ENCODE measurements around the gene CCDC158. TPM values are rescaled to one million over a fixed set of nuclear protein-coding genes. Genes with fewer than 3 reads are reported as not detected.

Gene CCDC158
- total RNA-seq, 1 donor from 2014 or later: 0.64 TPM

DNA sequence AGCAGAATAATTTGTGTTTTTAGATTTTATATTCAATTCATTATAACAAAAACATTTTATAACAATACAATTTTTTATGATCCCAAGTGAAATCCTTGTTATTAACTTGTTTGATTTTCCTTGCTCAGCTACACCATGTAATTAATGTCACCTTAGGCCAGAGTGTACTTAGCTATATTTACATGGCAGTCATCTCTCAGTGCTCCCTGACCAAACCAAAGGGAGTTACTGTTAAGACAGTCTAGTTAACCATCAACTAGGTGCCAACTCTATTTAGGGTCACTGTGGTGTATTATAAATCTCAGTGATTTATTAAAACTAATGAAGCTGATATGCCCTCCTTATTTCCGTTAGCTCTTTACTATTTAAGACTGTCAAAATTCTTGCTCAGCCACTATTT, 44.4 kb downstream of the CCDC158 start:
- H3K4me3 ChIP-seq: no peak overlapping the region
- H3K9me3 ChIP-seq: no peaks in the 10 kb centered on the region
- ATAC-seq: no peak
- peaks cover 4% of the 10 kb centered on the region for H3K4me1 ChIP-seq
- DNase-seq: no peak
- H3K27ac ChIP-seq: no peak overlapping the region
- intact Hi-C loops (cut with DNase I): no loop called here
- TF ChIP-seq CTCF (IDR thresholded peaks at IDR 0.05): no peak
- no peaks in the 10 kb centered on the region for H3K36me3 ChIP-seq
- no peaks in the 10 kb centered on the region for H3K27me3 ChIP-seq

- Histone ChIP-seq H3K9me3 (no peaks in the 10 kb centered on the region), H3K4me3 (no peak overlapping the region), H3K36me3 (no peaks in the 10 kb centered on the region), H3K27me3 (no peaks in the 10 kb centered on the region), H3K27ac (no peak overlapping the region), H3K4me1 (peaks cover 4% of the 10 kb centered on the region)
- TF ChIP-seq CTCF (IDR thresholded peaks at IDR 0.05): no peak
- ATAC-seq (no peak), DNase-seq (no peak)
- intact Hi-C loops (cut with DNase I): no loop called here
These were observed 45.2 kb downstream of the CCDC158 start for GRCh38 chr4:76375703-76376102.

GRCh38 chr4:76374798-76375197, 46.1 kb downstream of the CCDC158 start:
- H3K27ac ChIP-seq: no peak overlapping the region
- DNase-seq: no peak
- ATAC-seq: no peak
- H3K36me3 ChIP-seq: no peaks in the 10 kb centered on the region
- no peak for TF ChIP-seq CTCF (IDR thresholded peaks at IDR 0.05)
- no peaks in the 10 kb centered on the region for H3K27me3 ChIP-seq
- H3K4me1 ChIP-seq: peaks cover 4% of the 10 kb centered on the region
- no peak overlapping the region for H3K4me3 ChIP-seq
- no peaks in the 10 kb centered on the region for H3K9me3 ChIP-seq
- intact Hi-C loops (cut with DNase I): no loop called here

DNA sequence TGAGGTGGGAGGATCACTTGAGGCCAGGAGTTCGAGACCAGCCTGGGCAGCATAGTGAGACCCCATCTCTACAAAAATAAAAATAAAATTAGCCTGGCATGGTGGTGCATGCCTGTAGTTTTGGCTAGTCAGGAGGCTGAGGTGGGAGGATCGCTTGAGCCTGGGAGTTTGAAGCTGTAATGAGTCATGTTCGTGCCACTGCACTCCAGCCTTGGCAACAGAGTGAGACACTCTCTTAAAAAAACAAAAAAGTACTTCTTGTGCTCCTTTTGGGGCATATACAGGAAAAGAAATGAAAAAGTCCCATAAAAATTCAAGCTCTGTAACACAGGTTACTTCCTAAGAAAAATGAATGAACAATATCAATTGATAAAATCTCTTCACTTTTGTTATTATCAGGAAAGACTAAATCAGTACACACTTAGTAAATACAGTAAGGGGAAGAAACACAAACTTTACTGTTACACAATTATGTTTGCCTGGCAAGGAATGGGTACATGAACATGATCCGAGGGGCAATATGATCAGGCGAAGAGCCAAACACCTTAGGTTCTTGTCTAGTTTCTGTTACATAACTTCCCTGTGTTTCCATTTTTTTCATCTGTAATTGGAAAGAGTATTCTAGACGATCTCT, 46.9 kb downstream of the CCDC158 start:
- no peaks in the 10 kb centered on the region for H3K27me3 ChIP-seq
- peaks cover 4% of the 10 kb centered on the region for H3K4me1 ChIP-seq
- no peak for ATAC-seq
- no peaks in the 10 kb centered on the region for H3K9me3 ChIP-seq
- no peak for TF ChIP-seq CTCF (IDR thresholded peaks at IDR 0.05)
- intact Hi-C loops (cut with DNase I): no loop called here
- H3K27ac ChIP-seq: no peak overlapping the region
- no peaks in the 10 kb centered on the region for H3K36me3 ChIP-seq
- no peak for DNase-seq
- no peak overlapping the region for H3K4me3 ChIP-seq

DNA sequence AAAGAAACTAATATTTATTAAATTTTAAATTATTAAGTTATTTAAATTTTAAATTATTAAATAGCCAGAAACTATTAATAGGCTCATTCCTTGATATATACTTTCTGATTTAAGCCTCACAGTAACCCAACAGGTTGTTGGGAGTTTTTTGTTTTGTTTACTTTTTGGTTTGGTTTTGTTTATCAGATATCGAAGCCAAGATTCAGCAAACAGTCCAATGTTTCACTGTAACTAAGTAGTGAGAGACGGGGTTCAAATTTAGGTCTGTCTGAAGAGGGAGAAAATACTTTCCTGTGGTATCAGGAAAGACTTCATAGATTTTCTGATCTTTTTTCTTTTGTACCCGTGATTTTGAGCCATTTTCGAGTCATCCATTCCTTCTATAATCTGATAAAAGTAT, 54.2 kb downstream of the CCDC158 start:
- no peak for TF ChIP-seq CTCF (IDR thresholded peaks at IDR 0.05)
- H3K27ac ChIP-seq: no peak overlapping the region
- H3K9me3 ChIP-seq: no peaks in the 10 kb centered on the region
- no peak overlapping the region for H3K4me3 ChIP-seq
- peaks cover 4% of the 10 kb centered on the region for H3K27me3 ChIP-seq
- DNase-seq (no peak), ATAC-seq (no peak)
- intact Hi-C loops (cut with DNase I): no loop called here
- H3K36me3 ChIP-seq: no peaks in the 10 kb centered on the region
- H3K4me1 ChIP-seq: no peaks in the 10 kb centered on the region

DNA sequence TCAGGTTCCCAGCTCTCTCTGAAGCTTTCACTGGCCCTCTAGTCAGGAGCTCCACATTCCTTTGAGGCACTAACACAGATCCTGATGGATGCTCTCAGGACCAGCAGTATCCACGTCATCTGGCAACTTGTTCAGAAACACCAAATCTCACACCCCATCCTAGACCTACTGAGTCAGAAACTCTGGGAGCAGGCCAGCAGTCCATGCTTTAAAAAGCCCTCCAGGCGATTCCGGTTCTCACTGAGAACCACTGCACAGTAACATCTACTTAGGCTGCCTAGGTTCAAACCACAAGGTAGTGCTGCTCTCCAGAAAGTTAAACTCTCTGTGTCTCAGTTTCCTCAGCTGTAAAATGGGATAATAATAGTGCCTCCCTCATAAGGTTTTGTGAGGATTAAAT, 55.3 kb downstream of the CCDC158 start:
- intact Hi-C loops (cut with DNase I): no loop called here
- Histone ChIP-seq H3K4me3 (no peak overlapping the region), H3K36me3 (no peaks in the 10 kb centered on the region), H3K27me3 (peaks cover 4% of the 10 kb centered on the region), H3K4me1 (no peaks in the 10 kb centered on the region), H3K27ac (no peak overlapping the region), H3K9me3 (no peaks in the 10 kb centered on the region)
- DNase-seq (no peak), ATAC-seq (no peak)
- TF ChIP-seq CTCF (IDR thresholded peaks at IDR 0.05): no peak

All from upper lobe of right lung (tissue), 1 donor.